ENCODE results near the gene FAM177A1.
"Not testable (repeated sequence)": the region's sequence is repeated elsewhere in the genome, so short reads cannot be mapped to it uniquely, and the experiment has no call there.

Gene FAM177A1, protein sequence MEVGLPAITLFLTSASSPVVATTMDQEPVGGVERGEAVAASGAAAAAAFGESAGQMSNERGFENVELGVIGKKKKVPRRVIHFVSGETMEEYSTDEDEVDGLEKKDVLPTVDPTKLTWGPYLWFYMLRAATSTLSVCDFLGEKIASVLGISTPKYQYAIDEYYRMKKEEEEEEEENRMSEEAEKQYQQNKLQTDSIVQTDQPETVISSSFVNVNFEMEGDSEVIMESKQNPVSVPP

DNA sequence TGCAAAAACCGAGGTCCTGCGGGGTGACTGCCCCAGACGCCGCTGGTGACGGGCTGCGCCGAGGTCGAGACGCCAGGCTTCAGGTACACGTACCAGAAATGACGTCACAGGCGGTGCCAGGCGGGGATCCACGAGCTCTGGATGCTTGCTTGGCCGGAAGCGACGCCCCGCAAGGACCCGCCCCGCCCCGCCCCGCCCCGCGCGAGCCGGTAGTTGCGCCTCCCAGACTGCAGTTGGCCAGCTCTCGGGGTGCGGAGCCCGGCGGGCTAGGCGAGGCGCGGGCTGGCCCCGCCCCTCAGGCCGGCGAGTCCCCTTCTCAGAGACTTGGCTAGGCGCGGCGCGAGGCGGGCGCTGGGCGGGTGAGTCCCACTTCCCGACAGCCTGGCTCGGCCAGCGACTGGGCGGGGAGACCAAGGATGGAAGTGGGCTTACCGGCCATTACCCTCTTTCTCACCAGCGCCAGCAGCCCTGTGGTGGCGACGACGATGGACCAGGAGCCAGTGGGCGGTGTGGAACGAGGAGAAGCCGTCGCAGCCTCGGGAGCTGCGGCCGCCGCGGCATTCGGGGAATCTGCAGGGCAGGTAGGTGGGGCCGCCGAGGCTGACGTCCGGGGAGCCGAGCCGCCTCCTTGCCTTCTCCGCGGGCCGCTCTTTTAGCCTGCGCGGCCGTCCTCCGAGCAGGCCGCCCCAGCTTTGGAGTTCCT lies at the start of gene FAM177A1:
Gene FAM177A1 (plus strand): TSS at position 225 of the 703 bp plus-strand sequence. CDS start 192 bp downstream, at position 417.
- peak; percentile 95 for DNase-seq

DNA sequence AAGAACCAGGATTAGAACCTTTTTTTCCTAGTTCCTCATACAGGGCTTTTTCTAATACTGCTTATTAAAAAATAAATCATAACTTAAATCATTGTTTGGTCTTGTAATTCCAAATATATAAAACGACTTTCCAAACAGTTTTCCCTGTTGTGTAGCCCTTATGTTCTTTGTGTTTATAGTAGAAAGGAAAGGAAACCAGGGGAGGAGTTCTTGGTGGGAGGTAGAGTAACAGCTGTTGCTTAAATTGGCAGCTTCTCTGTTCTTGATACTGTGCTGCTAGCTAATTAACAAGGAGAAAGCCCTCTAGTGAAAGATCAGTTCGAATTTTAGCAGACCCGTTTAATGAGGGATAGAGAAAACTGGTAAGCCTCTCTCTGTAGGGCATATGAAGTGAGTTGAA lies 48.3 kb upstream of the FAM177A1 start:
- peak; percentile 73 for DNase-seq

DNA sequence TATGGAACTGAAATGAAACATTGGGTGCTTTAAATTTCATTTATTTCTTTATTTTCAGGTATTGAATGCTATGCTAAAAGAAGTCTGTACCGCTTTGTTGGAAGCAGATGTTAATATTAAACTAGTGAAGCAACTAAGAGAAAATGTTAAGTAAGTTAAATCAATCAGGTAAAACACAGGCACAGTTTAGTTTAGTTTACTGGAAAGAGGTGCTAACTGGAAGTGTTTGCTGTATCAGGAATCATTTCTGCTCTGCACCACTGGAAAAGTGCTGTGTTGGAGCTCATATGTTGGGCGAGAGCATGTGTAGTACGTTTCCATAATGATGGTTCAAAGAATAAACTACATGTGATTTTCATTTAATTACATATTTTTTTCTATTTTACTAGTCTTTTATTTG lies 46.6 kb upstream of the FAM177A1 start:
- no peak for DNase-seq

DNA sequence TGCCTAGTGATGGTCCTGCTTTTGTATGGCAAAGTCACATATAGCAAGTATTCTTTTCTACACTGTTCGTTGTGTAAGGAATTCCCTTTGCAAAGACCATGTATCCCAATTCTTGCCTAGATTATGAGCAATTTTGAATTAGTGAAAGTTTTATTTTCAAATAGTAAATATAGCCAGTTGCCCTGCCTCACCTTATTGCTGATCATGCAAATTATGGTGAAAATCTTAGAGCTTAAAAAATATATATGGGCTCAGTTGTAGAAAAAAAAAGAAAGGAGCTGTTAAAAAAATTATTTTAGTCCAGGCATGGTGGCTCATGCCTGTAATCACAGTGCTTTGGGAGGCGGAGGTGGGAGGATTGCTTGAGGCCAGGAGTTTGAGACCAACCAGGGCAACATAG lies 44.5 kb upstream of the FAM177A1 start:
- no peak for DNase-seq

DNA sequence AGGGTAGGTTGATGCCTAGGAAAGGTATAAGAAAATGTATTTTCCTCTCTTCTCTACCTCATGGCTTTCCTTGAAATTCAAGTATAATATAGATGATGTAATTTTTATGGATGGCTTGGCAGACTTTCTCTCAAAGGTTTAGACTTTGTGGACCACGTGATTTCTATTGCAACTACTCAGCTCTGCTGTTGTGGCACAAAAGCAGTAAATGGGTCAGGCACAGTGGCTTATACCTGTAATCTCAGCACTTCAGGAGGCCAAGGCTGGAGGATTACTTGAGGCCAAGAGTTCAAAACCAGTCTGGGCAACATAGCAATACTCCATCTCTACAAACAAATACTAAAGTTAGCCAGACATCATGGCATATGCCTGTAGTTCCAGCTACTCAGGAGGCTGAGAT lies 41.2 kb upstream of the FAM177A1 start:
- no peak for DNase-seq

DNA sequence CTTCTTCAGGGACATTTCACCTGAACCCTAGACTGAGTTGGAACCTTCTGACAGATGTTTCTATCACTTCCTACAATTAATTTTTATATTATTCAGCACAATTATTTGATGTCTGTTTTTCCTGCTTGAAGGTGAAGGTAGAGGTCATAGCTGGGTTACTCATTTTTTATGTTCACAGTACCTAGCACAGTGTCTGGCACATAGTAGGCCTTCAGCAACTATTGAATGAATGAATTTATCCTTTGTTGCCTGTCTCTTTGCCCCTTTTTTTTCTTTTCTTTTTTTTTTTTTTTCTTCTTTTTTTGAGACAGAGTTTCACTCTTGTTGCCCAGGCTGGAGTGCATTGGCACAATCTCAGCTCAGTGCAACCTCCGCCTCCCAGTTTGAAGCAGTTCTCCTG lies 29.5 kb upstream of the FAM177A1 start:
- no peak for DNase-seq

DNA sequence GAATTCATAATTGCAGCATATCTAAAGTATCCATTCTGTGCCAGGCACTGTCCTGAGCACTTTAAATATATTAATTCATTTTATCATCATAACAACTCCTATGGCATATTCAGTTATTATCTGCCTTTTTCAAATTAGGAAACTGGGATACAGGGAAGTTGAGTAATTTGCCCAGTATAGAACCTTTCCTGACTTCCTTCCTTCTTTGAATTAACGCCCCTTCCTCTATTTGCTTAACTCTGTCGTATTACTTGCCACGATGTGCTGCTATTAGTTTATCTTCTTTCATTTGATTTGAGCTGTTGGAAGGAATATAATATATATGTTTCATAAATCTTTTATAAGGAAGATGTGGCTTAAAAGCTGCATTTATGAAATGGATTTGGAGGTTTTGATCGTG lies 25.4 kb upstream of the FAM177A1 start:
- no peak for DNase-seq

DNA sequence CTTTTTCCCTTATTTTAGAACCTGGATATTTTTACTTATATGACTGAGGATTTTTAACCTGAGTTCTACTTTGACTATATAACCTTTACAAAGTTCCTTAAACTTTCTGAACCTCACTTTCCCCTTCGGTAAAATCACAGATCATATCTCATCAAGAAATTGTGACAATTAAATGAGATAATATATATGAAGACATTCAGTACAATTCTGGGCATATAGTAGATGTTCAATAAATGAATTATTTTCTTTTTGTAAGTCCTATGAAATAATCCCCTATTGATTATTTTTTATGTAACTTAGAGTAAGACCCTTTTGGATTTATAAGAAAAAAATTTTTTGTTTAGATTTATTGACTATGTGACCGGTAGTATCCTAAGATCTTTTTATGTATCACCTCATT lies 17.6 kb upstream of the FAM177A1 start:
- DNase-seq, result no peak

DNA sequence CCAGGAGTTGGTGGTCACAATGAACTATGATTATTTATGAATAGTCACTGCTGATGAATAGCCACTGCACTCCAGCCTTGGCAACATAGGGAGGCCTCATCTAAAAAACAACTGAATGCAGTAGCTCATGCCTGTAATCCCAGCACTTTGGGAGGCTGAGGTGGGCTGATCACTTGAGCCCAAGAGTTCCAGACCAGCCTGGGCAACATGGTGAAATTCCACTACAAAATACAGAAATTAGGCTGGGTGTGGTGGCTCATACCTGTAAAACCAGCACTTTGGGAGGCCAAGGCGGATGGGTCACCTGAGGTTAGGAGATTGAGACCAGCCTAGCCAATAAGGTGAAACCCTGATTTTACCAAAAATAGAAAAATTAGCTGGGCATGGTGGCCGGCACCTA lies 13.5 kb upstream of the FAM177A1 start:
- no peak for DNase-seq

DNA sequence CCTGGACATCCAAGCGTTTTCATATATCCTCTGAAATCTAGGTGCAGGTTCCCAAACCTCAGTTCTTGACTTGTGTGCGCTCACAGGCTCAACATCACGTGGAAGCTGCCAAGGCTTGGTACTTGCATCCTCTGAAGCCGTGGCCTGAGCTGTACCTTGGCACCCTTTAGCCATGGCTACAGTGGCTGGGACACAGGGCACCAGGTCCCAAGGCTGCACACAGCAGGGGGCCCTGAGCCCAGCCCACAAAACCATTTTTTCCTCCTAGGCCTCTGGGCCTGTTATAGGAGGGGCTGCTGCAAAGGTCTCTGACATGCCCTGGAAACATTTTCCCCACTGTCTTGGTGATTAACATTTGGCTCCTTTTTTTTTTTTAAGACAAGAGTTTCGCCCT lies 11.6 kb upstream of the FAM177A1 start:
- DNase-seq, result no peak

DNA sequence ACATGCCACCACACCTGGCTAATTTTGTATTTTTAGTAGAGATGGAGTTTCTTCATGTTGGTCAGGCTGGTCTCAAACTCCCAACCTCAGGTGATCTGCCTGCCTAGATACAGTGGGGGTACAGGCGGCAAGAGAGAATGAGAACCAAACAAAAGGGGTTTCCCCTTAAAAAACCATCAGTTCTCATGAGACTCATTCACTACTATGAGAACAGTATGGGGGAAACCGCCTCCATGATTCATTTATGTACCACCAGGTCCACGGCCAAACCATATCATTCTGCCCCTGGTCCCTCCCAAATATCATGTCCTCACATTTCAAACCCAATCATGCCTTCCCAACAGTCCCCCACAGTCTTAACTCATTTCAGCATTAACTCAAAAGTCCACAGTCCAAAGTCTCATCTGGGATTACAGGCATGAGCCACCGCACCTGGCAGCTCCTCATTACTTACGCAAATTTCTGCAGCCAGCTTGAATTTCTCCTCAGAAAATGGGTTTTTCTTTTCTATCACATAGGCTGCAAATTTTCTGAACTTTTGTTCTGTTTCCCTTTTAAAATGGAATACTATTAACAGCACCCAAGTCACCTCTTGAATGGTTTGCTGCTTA lies 11.0 kb upstream of the FAM177A1 start:
- DNase-seq, result not testable (repeated sequence)

DNA sequence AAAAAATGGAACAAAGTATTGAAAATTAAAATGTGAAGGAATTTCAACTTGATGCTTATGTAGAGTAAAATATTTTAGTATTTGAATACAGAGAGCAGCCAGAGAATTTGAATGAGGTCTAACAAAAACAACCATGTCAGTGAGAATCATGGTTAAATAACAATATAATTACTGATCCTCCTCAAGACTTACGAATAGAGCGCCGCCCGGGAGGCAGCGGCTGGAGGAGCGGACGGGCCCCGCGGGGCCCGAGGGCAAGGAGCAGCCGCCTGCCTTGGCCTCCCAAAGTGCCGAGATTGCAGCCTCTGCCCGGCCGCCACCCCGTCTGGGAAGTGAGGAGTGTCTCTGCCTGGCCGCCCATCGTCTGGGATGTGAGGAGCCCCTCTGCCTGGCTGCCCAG lies 7.8 kb upstream of the FAM177A1 start:
- DNase-seq, result not testable (repeated sequence)

DNA sequence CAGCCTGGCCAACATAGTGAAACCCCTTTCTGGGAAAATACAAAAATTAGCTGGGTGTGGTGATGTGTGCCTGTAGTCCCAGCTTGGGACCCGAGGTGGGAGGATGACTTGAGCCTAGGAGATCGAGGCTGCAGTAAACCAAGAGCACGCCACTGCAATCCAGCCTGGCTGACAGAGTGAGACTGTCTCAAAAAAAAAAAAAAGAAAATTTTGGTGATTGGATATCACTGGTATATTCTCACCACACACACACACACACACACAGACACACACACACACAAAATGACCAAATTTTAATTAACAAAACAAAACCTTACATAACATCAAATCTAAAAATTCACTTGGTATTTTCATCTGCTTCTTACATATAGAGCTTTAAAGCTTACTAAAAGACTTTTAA lies 3.4 kb upstream of the FAM177A1 start:
- DNase-seq, result no peak

DNA sequence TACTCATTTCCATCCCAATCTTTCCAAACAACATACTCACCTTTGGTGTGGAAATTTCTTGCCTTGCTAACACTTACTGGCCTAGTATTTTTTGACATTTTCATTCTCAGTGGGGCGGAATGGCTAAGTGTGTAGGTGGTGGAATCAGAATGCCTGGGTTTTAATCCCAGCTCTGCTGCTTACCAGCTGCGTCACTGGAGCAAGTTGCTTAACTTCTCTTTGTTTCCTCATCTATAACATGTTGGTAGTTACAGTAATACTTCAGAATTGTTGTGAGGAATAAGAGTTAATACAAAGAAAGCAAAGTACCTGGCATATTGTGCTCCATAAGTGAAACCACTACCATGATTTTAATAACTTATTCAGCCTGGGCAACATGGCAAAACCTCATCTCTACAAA lies 3.0 kb upstream of the FAM177A1 start:
- DNase-seq, result no peak

DNA sequence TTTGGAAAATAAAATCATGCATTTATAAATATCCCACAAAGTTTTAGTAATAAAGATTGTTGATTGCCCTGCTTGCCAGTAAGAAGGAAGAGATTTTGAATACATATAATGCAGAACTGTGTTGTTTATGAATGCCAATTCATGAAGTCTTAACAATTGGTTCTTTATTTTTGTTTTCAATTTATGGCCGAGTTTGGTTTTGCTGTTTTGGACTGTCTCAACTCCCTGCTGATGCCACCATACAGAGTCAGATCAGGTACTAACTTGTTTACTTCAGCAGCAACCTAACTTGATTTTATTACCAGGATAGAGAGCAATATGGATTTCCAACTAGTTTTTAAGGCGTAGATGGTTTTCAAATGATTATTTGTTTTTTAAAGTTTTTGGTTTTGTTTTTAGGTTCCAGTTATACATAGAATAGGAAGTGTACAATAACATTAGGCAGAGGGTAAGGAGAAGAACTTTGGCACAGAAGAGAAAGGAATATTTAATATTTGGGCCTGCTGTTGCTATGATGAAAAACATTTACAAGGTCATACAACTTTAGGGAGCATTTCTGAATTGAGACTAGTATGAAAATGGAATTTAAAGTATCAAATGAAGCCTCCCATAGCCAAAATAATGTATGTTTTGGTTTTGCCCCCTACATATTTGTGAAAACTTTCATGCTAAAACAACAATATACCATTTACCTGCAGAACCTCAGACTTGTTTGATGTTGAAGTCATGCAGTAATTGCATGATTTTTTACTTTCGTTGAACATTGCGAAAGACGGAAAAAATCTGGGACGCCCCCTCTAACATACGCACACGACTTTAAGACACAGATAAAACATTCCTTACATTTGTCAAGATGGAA lies 904 bp upstream of the FAM177A1 start:
- no peak for DNase-seq

DNA sequence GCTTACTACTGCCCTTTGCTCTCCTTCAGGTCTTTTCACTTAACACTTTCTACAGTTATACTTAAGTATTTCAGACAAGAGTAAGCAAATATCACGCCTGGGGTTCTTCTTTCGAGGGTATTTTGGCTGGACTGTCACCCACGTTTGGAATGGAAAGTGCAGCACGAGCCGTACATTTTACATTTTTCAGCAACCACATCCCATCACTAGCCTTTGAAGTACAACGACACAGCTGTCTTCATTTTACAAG lies 349 bp upstream of the FAM177A1 start:
- no peak for DNase-seq

DNA sequence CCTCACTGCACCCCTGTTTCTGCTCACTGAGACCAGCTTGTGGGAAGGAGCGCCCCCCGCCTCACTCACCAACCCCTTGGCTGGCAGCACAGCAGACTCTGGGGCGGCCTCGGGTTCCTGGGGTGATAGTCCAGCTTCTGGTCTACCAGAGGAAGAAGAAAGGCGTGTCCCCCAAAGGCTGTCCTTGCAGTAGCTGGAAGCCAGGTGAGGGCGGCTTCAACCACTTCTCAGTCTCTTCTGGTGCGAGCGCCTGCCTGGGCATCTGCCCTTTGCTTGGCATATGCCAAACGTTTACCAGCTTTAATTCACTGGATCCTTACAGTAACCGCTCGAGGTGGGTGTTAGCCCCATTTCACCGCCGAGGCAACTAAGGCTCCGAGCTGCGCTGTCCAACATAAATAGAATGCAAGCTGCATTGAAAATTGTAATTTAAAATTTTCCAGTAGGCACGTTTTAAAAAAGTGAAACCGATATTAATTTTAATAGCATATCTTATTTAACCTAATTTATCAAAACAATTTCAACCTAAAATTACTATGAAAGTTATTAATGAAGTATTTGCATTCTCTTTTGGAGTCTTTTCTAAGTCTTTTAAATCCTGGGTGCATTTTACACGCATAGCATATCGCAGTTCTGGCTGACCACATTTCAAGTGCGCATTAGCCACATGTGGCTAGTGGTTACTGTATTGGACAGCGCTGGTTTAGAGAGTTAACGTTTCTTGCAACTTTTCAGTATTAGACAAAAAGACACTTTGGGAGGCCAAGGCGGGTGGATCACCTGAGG lies 872 bp downstream of the FAM177A1 start:
- no peak for DNase-seq

DNA sequence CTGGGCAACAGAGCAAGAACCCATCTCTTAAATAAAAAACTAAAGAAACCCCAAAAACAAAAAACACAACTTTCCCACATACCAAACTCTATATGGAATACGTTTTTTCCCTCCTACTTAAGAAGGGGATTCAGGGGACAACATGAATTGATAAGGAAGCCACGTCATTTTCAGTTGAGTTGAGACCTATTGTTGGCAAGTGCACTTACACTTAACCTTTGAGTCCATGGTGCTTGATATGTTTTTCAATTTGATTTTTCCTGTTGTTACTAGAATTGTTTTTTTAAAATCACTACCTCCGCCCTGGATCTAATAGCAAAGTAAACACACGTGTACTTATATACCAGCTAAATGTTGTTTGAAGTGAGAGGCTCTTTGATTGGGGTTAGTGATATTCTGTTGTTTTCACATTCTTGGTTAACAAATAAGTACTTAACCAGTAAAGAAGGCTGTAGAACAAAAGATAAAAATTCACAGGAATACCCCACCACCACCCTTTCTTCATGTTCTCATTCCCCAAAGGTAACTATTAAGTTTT lies 2.0 kb downstream of the FAM177A1 start:
- no peak for DNase-seq

DNA sequence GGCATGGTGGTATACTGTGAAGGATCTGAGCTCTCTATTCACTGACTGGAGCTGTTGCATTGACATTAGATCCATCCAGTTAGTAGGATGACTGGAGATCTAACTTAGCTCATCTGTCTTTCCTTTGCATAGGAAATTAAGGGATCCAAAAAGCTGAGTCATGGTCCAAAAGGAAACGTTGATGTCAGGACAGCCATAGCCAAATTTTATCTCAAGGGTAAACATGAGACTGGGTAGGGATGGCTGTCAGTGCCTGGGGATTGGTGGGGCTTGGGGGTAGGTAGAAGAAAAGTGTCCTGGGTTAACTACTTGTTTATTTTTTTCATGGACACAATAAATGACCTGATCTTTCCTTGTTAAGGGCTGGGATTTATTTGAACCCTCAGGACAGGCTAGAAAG lies 4.6 kb downstream of the FAM177A1 start:
- no peak for DNase-seq

DNA sequence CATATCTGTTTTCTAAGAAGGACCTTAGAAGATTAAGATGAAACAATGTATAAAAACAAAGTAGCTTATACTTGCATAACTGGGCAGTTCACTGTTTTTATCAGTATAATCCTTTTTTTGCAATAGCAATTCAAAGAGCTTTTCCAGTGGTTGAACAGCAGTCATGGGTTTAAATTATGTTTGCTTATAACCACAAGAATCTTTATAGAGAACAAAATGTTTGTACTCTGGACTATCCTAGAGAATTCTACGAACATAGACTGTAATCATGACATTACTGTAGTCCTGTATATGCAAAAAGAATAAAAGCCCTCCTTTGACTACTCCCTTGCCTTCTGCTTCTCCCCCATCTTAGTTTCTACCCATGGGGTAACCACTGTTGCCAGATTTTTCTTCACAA lies 5.7 kb downstream of the FAM177A1 start:
- DNase-seq, result no peak

DNA sequence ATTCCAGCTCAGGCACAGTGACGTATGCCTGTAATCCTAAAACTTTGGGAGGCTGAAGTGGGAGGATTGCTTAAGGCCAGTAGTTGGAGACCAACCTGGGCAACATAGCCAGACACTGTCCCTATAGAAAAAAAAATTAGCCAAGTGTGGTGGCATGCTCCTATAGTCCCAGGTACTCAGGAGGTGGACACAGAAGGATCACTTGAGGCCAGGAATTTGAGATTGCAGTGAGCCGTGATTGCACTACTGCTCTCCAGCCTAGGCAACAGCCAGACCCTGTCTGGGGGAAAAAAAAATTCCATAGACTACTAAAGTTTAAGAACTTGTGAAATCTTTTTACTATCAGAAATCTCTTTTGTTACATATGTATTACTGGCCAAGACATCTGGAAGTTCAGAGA lies 6.6 kb downstream of the FAM177A1 start:
- no peak for DNase-seq

DNA sequence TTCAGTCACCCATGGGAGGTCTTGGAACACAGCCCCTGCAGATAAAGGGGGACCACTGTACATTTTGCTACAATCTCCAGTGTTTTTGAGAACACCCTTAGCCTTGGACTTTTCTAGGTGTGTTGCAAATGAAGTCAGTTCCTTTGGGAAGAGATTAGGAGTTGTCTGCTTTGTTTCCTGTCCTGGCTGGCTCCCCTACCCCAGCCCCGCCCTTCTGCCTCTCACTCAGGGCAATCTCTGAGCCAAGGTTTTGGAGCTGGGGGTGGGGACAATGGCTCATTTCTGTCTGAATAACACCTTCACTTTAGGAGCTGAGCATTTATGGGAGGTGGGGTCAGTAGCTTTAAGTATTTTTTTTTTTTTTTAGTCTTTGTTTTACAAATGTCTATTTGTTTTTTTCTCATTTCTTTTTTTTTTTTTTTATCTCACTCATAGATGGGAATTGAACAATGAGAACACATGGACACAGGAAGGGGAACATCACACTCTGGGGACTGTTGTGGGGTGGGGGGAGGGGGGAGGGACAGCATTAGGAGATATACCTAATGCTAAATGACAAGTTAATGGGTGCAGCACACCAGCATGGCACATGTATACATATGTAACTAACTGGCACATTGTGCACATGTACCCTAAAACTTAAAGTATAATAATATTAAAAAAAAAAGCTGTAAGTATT lies 15.2 kb downstream of the FAM177A1 start:
- not testable (repeated sequence) for DNase-seq
